HG03135 (cell line): Measurements from ENCODE around the gene UGT1A9.

Source experiments
- ATAC-seq: cut with Tn5 transposase; IDR thresholded peaks from one replicate; pipeline ENCODE4 v1.9.1; 2021; ENCODE audit warnings: mild to moderate bottlenecking, moderate library complexity; ENCODE audit not compliant: unreplicated experiment

Gene UGT1A9

DNA sequence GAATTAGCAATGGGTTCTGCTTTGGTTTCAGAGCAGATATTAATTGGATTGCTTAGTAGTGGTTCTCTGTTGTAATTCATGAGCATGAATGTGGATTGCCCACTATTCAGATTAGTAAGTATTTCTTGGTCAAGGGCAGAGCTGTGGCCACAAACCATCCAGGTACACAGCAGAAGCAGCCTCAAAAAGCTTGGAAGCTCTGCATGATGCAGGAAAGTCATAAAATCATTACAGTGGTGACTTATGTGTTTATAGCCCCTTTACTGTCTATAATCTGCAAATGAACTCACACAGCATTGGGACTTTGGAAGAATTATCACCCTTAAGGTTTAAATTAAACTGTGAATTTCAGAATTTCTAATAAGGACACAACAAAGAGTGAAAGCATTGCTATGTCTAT is 86.4 kb downstream of the UGT1A9 start:
- no peak for ATAC-seq

DNA sequence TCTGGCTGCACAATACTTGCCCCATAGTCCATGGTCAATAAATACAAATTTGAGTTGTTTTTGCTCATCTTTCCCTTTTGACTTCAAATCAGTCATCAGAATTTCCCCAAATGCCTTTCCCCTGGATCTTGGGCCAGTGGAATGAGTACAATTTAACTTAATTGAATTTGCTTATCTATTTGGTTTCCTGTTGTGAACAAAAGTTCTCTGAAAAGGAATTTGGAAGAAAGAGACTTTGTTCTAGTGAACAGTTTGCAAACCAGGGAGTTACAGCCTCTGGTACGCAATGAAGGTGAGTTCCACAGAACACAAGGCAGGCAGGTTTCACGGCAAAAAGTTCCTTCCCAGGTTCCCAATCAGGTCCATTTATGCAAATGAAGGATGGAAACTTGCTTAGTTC is 87.2 kb downstream of the UGT1A9 start:
- no peak for ATAC-seq

DNA sequence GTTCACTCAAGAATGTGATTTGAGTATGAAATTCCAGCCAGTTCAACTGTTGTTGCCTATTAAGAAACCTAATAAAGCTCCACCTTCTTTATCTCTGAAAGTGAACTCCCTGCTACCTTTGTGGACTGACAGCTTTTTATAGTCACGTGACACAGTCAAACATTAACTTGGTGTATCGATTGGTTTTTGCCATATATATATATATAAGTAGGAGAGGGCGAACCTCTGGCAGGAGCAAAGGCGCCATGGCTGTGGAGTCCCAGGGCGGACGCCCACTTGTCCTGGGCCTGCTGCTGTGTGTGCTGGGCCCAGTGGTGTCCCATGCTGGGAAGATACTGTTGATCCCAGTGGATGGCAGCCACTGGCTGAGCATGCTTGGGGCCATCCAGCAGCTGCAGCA is 88.3 kb downstream of the UGT1A9 start, which contains the start of gene UGT1A1:
Gene UGT1A1 (plus strand): TSS at position 228 of the 400 bp plus-strand sequence. CDS start 18 bp downstream, at position 246.
- no peak for ATAC-seq

DNA sequence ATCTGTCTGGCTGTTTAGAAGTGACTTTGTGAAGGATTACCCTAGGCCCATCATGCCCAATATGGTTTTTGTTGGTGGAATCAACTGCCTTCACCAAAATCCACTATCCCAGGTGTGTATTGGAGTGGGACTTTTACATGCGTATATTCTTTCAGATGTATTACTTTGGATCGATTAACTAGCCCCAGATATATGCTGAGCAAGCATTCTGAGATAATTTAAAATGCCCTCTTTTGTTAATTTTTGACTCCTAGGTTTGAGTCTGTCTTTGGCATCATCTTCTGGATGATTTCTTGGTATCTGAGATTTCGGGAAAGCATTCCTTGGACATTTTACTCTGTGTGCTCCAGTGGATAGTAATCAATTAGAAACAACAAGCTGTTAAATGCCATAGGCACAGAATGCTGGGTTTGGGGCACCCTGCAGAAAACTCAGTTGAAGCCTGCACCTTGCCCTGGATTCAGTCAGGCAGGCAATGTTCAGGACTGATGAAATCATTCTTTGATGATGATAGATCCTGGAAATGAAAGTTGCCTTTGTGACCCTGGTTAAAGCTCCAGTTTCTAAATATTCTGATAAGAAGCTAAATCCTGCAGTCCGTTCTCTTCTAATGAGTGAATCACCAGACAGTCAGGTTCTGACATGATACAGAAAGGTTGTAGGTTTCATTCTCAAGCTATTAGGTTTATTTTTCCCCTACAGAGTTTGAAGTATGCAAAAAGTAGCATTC is 89.5 kb downstream of the UGT1A9 start:
- ATAC-seq = no peak

DNA sequence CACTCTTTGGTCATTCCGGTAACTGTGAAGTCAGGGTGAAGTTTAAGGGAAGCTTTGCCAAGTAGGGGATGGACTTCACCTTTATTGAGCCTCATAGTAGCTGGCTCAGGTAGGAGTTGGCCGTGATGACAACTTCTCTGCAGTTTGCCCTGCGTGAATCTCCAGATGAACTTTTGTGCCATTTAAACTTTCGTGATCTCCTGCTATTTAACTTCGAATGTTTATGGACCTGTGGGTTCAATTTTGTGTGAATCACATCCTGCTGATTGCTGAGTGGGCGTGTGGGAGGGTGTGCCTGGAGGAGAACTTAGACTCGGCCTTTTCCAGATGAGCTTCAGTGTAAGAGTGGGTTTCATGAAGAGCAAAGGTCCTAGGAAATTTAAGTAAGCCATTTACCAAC is 92.6 kb downstream of the UGT1A9 start:
- no peak for ATAC-seq

DNA sequence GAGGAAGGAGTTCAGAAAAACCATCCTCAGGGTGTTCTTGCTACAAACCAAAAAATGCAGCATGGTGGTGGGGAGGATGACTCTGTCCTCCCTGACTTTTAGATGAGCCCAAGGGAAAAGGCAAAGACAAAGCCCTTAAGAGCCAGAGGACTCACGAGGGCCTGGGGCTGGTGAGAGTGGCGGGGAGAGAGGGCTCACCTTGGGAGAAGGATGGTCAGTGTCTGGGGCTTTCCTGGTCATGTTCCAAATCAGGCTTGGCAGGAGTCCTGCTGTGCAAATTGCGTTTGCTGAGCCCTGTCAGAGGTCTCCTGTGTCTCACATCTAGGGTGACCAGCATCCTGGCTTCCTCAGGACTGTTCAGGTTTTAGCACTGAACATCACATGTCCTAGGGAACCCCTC is 93.1 kb downstream of the UGT1A9 start:
- ATAC-seq = no peak

DNA sequence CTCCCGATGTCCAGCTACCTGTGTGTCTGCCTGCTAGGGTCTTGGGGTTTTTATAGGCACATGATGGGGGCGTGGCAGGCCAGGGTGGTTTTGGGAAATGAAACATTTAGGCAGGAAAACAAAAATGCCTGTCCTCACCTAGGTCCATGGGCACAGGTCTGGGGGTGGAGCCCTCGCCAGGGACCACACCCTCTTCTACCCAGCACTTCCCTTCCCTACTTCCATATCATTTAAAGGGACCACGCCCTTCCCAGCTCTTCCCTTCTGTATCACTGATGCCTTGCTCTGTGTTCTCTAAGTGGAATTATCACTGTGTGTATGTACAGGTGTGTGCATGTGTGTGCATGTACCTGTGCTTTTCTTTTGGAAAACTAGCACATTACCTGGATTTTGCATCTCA is 94.7 kb downstream of the UGT1A9 start:
- no peak for ATAC-seq

DNA sequence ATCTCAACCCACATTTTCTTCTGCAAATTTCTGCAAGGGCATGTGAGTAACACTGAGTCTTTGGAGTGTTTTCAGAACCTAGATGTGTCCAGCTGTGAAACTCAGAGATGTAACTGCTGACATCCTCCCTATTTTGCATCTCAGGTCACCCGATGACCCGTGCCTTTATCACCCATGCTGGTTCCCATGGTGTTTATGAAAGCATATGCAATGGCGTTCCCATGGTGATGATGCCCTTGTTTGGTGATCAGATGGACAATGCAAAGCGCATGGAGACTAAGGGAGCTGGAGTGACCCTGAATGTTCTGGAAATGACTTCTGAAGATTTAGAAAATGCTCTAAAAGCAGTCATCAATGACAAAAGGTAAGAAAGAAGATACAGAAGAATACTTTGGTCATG is 96.4 kb downstream of the UGT1A9 start:
- ATAC-seq = no peak

DNA sequence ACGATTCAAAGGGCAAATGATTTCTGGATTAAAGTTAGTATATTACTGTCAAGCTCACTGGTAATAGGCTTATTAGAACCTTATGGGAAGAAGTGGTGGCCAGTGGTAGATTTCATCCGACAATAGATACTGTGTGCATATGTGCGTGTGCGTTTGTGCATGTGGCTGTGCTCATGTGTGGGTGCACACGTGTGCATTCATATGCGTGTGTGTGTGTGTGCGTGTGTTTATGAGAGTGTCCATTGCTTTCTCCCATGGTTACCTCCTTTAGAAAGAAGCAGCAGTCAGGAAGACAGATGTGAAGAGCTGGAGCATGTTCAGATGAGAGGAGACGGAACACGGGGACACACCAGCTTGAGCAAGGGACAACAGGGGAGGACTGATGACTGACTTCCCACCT is 97.6 kb downstream of the UGT1A9 start:
- ATAC-seq = no peak

DNA sequence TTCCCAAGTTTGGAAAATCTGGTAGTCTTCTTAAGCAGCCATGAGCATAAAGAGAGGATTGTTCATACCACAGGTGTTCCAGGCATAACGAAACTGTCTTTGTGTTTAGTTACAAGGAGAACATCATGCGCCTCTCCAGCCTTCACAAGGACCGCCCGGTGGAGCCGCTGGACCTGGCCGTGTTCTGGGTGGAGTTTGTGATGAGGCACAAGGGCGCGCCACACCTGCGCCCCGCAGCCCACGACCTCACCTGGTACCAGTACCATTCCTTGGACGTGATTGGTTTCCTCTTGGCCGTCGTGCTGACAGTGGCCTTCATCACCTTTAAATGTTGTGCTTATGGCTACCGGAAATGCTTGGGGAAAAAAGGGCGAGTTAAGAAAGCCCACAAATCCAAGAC is 100.5 kb downstream of the UGT1A9 start:
- ATAC-seq = no peak

DNA sequence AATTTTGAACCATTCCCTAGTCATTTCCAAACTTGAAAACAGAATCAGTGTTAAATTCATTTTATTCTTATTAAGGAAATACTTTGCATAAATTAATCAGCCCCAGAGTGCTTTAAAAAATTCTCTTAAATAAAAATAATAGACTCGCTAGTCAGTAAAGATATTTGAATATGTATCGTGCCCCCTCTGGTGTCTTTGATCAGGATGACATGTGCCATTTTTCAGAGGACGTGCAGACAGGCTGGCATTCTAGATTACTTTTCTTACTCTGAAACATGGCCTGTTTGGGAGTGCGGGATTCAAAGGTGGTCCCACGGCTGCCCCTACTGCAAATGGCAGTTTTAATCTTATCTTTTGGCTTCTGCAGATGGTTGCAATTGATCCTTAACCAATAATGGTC is 100.9 kb downstream of the UGT1A9 start:
- no peak for ATAC-seq

DNA sequence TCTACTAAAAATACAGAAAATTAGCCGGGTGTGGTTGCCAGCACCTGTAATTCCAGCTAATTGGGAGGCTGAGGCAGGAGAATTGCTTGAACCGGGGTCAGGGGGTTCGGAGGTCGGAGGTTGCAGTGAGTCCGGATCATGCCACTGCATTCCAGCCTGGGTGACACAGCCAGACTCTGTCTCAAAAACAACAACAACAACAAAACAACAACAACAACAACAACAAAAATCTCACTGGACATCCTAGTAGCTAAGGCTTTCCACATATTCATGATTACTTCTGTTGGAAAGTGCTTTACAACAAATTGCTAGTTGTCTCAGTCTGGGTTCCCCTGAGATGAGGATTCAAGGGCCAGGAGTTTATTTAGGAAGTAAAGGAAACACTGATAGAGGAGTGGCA is 102.2 kb downstream of the UGT1A9 start:
- no peak for ATAC-seq

DNA sequence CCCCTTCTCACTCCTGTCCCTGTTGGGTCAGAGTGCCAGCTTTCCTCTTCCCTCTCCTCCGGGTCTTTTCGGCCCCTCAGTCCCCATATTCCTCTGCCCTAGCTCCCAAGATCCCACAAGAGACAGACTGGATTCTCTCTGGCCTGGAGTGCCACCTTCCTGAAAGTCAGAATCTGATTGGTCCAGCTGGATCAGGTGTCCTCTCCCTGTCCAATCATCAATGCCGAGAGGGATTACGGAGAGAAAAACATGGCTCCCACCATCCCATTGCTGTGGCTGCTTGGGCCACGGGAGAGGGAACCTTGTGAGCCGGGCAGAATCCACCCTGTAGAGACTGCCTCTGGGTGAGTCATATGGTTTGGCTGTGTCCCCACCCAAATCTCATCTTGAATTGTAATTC is 103.7 kb downstream of the UGT1A9 start:
- no peak for ATAC-seq

DNA sequence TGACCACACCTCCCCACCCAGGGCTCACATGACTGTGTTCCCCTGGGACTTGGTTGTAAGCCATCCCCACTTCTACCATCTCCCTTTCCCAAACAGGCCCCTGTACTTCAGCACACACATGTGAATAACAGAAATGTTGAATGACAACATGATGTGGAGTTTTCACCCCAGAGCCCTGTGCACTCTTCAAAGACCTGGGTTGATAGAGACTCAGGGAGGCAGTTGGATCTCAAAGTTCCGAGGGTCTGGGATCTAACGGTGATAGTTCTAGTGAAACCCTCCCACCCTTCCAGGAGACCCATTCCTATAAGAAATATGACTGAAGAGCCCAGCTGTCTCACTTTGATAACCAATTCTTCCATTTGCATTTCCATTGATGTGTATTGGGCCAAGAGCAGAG is 106.3 kb downstream of the UGT1A9 start, which contains the start of gene MROH2A:
Gene MROH2A (plus strand): TSS at position 301 of the 400 bp plus-strand sequence. CDS start 1,029 bp downstream, outside the sequence.
- ATAC-seq = no peak

DNA sequence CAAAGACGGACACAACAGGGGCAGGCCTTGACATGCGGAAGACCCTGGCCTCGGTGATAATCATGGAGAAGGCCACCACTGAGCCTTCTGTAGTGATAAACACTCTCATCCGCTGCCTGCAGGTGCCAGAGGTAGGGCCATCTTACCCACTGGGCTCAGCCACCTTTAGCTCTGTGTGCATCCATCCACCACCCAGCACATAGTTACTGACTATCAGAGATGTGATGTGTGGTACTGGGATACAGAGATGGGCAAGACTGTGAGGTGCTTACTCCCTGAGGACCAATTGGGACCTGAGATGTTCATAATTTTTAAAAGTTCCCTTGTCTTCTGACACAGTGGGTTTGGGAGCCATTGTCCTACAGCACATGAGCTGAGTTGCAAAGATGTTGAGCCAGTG is 108.0 kb downstream of the UGT1A9 start:
- no peak for ATAC-seq

DNA sequence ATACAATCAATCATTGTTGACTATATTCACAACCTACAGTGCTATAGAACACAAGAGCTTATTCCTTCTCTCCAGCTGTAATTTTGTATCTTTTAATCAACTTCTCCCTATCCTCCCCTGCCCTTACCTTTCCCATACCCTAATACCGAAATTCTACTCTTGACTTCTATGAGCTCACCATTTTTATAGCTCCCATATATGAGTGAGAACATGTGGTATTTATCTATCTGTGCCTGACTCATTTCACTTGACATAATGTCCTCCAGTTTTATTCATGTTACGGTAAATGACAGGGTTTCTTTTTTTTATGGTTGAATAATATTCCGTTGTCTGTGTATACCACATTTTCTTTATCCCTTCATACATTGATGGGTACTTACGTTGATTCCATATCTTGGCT is 109.1 kb downstream of the UGT1A9 start:
- no peak for ATAC-seq

DNA sequence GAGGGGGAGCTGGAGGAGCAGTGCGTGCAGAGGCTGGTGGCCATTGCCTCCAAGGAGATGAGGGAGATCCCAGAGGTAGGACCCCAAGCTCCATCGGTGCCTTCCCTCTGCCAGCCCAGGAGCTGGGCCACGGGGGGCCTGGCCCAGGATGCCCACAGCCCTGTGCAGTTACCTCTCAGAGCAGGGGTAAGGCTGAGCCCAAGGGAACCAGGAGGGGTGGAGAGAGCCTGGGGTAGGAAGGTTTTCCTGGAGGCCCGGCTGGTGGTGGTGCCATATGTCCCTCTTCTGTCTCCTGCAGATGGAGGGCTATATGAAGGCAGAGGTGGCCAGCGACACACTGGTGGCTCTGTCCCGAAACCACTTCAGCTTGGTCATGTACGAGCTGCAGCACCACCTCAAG is 117.9 kb downstream of the UGT1A9 start:
- no peak for ATAC-seq

DNA sequence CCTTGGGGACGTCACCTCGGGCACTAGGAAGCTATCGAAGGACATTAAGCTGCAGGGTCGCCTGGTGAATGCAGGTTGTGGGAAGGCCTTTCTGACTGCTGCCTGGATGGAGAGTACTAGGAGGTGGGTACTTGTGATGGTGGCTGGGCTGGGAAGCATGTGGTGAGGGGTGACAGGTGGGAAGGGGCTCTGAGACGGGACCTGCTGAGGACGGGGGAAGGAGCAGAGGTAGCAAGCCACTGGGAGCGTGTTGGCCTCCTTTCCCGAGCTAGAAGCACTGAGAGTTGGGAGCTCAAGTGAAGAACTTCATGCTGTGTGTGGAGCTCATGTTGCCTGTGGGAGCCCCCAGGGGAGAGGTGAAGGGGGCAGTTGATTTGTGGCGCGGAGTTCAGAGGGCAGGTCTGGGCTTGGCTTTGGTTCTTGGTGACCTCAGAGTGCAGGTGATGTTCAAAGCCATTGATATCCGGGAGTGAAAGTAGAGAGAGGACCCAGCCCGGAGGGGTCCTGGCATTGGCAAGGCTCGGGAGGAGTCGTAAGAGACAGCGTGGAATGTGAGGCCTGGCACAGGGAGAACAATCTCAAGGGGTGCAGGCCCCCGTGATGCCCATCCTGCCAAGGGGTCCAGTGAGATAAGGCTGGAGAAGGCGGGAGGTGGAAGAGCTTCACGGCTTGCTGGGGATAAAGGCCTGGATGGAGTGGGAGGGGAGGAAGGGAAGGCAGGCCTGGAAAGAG is 119.6 kb downstream of the UGT1A9 start:
- ATAC-seq = no peak

DNA sequence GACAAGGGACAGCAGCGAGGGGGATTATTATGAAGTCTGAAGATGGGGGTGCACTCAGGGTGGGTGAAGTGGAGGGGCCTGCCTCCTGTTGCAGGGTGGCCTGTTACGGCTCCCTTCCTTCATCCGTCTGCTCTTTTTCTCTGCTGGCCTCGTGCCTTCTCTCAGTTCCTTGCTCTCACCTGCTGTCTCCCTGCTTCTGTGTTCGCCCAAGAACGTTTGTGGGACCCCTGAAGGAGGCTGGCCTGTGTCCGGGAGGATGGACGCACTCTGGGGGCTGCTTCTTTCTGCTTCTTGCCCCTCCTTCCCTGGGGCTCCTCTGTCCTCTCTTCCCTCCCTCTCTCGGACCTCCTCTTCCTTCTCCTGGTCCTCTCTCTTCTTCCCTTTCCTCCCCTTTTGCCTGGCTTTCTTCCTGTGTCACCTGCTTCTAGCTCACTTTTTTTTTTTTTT is 120.2 kb downstream of the UGT1A9 start:
- no peak for ATAC-seq

DNA sequence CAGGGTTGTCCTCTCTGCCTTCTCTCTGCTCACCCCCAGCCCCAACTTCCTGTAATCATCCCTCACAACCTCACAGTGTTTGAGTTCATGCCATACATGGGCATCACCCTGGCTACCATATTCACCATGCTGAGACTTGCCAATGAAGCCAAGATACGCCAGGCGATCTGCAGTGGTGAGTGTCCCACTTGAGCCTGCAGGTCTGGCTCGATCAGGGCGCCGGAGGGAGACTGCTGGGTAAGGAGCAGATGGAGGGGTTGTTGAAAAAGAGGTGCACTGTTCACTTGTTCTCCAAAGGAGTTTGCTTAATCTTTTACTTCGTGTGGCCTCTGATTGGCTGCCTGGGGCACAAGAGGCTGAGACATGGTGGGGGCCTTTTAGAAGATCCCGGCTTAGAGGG is 121.0 kb downstream of the UGT1A9 start:
- ATAC-seq = no peak

DNA sequence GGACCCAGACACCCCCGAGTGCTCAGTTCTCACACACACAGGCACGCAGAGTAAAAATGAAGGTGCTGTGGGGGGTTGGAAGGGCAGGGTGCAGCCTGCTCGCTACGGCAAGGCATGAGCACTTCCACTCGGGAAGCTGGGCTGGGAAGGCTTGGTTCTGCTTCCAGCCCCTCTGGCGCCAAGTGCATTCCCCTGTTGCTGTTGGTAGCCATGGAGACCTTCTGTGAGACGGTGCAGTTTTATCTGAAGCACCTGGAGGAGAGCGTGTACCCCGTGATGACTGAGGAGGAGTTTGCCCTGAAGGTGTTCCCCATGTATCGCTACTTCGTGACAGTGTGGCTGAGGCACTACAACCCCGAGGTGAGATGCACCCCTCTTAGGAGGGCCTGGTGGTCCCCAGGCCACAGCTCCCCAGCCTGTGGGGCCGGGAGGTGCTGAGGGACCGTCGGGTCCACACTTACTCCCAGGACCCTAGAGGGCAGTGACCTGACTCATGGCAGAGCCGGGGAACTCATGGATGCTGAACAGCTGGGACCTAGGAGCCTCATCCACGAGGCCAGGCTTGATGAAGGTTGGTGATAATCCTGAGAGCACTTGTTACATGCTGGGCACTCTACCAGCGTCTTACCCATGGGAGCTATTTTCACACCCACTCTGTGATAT is 121.9 kb downstream of the UGT1A9 start:
- no peak for ATAC-seq
